GM21381 (cell line): ENCODE measurements around the gene ZDHHC4.
"Not testable (repeated sequence)": the region's sequence is repeated elsewhere in the genome, so short reads cannot be mapped to it uniquely, and the experiment has no call there.

Source experiments
- ATAC-seq: cut with Tn5 transposase; IDR thresholded peaks from one replicate; pipeline ENCODE4 v1.9.1; 2021; ENCODE audit warnings: mild to moderate bottlenecking, moderate library complexity; ENCODE audit not compliant: unreplicated experiment

Gene ZDHHC4

GRCh38 chr7:6631605-6632004 lies 54.4 kb downstream of the ZDHHC4 start:
- ATAC-seq, result no peak

- no peak for ATAC-seq
Measured at GRCh38 chr7:6634021-6634420, 56.8 kb downstream of the ZDHHC4 start.

GRCh38 chr7:6634971-6635370 lies 57.7 kb downstream of the ZDHHC4 start:
- not testable (repeated sequence) for ATAC-seq

- peak; percentile 65 for ATAC-seq
Measured at GRCh38 chr7:6636741-6637543, 59.7 kb downstream of the ZDHHC4 start, which contains the start of gene ZNF316. Gene ZNF316 (plus strand): TSS chr7:6637318. CDS start chr7:6642410, 5,092 bp downstream.

- peak; percentile 81 for ATAC-seq
Measured at GRCh38 chr7:6637544-6638229, 60.4 kb downstream of the ZDHHC4 start.
